ENCODE results near the gene RNU1-2. TPM values are rescaled to one million over a fixed set of nuclear protein-coding genes. Genes with fewer than 3 reads are reported as not detected.

Gene RNU1-2
- total RNA-seq, 4 donors from 2014 or later, result under 0.01 TPM; not detected in 2

- Histone ChIP-seq H3K27ac (replicated peaks in 1 of 4) (no peak within 1 kb of the TSS), H3K36me3 (peaks cover 0 to 13% (median 6%) of the 10 kb centered on the region in 4 donors), H3K4me3 (no peak within 1 kb of the TSS), H3K9me3 (no peaks in the 10 kb centered on the region), H3K27me3 (peaks cover 0 to 14% (median 4%) of the 10 kb centered on the region in 4 donors), H3K4me1 (peaks cover 6 to 23% (median 10%) of the 10 kb centered on the region in 4 donors)
- 38% methylated on average over 17 of the region's 17 CpGs for WGBS
- no peak for DNase-seq (ENCODE audit: extremely low spot score)
- TF ChIP-seq POLR2AphosphoS5 (IDR thresholded peaks at IDR 0.05) (peak in 1 of 2 donors; percentile 6), POLR2A (IDR thresholded peaks at IDR 0.05; ENCODE audit: low read depth) (no peak)
- intact Hi-C loops (cut with DNase I), result loop anchor here (10.0 kb wide), 1 partner anchor 197 kb away; no protein-coding TSS in a partner anchor
These were observed 25.8 kb downstream of the RNU1-2 start, which contains the start of gene CROCC for GRCh38 chr1:16921391-16922185. TSS of gene CROCC (plus strand) at chr1:16921931. CDS start at chr1:16922019, 88 bp downstream.

- Histone ChIP-seq H3K9me3 (no peaks in the 10 kb centered on the region), H3K4me3 (no peak overlapping the region), H3K4me1 (peaks cover 6 to 22% (median 10%) of the 10 kb centered on the region in 4 donors), H3K36me3 (peaks cover 0 to 13% (median 6%) of the 10 kb centered on the region in 4 donors), H3K27me3 (peaks cover 0 to 14% (median 4%) of the 10 kb centered on the region in 4 donors), H3K27ac (replicated peaks in 1 of 4) (no peak overlapping the region)
- intact Hi-C loops (cut with DNase I), result loop anchor here (10.0 kb wide), 1 partner anchor 198 kb away; no protein-coding TSS in a partner anchor
- no peak for DNase-seq (ENCODE audit: extremely low spot score)
- no peak for TF ChIP-seq EP300 (IDR thresholded peaks at IDR 0.05)
- 94% methylated on average over 10 of the region's 10 CpGs for WGBS
These were observed 26.7 kb downstream of the RNU1-2 start for GRCh38 chr1:16922466-16922865.

GRCh38 chr1:16922885-16923431, 27.2 kb downstream of the RNU1-2 start:
- intact Hi-C loops (cut with DNase I), result loop anchor here (10.0 kb wide), 1 partner anchor 198 kb away; no protein-coding TSS in a partner anchor
- no peak for DNase-seq (ENCODE audit: extremely low spot score)

GRCh38 chr1:16924216-16924918, 28.6 kb downstream of the RNU1-2 start:
- Histone ChIP-seq H3K4me1 (peaks cover 6 to 22% (median 10%) of the 10 kb centered on the region in 4 donors), H3K36me3 (peaks cover 0 to 11% (median 4%) of the 10 kb centered on the region in 4 donors), H3K27me3 (peaks cover 0 to 14% (median 4%) of the 10 kb centered on the region in 4 donors), H3K9me3 (no peaks in the 10 kb centered on the region), H3K4me3 (no peak overlapping the region), H3K27ac (replicated peaks in 1 of 4) (no peak overlapping the region)
- TF ChIP-seq EP300 (IDR thresholded peaks at IDR 0.05) (no peak), CTCF (IDR thresholded peaks at IDR 0.05) (no peak), POLR2AphosphoS5 (IDR thresholded peaks at IDR 0.05) (no peak), POLR2A (IDR thresholded peaks at IDR 0.05; ENCODE audit: low read depth) (no peak)
- DNase-seq (ENCODE audit: extremely low spot score), result no peak
- 90% methylated on average over 17 of the region's 23 CpGs for WGBS
- intact Hi-C loops (cut with DNase I), result loop anchor here (10.0 kb wide), 1 partner anchor 200 kb away; no protein-coding TSS in a partner anchor

More at GRCh38 chr1:16922885-16923431, 27.2 kb downstream of the RNU1-2 start:
- TF ChIP-seq EP300 (IDR thresholded peaks at IDR 0.05) (no peak), CTCF (IDR thresholded peaks at IDR 0.05) (no peak), POLR2AphosphoS5 (IDR thresholded peaks at IDR 0.05) (no peak), POLR2A (IDR thresholded peaks at IDR 0.05; ENCODE audit: low read depth) (no peak)
- H3K27ac ChIP-seq (replicated peaks in 1 of 4), result no peak overlapping the region
- peaks cover 0 to 13% (median 6%) of the 10 kb centered on the region in 4 donors for H3K36me3 ChIP-seq
- no peak overlapping the region for H3K4me3 ChIP-seq
- peaks cover 6 to 22% (median 10%) of the 10 kb centered on the region in 4 donors for H3K4me1 ChIP-seq
- WGBS, result 87% methylated on average over 18 of the region's 18 CpGs
- no peaks in the 10 kb centered on the region for H3K9me3 ChIP-seq
- peaks cover 0 to 14% (median 4%) of the 10 kb centered on the region in 4 donors for H3K27me3 ChIP-seq

- peaks cover 0 to 16% (median 6%) of the 10 kb centered on the region in 4 donors for H3K36me3 ChIP-seq
- WGBS, result 86% methylated on average over 13 of the region's 13 CpGs
- H3K4me3 ChIP-seq, result no peak overlapping the region
- intact Hi-C loops (cut with DNase I), result loop anchor here (10.0 kb wide), 1 partner anchor 200 kb away; no protein-coding TSS in a partner anchor
- H3K27me3 ChIP-seq, result peaks cover 0 to 14% (median 4%) of the 10 kb centered on the region in 4 donors
- H3K27ac ChIP-seq (replicated peaks in 1 of 4), result no peak overlapping the region
- TF ChIP-seq POLR2AphosphoS5 (IDR thresholded peaks at IDR 0.05), result no peak
- TF ChIP-seq EP300 (IDR thresholded peaks at IDR 0.05), result no peak
- TF ChIP-seq POLR2A (IDR thresholded peaks at IDR 0.05; ENCODE audit: low read depth), result no peak
- no peak for TF ChIP-seq CTCF (IDR thresholded peaks at IDR 0.05)
- peaks cover 6 to 22% (median 10%) of the 10 kb centered on the region in 4 donors for H3K4me1 ChIP-seq
- H3K9me3 ChIP-seq, result no peaks in the 10 kb centered on the region
- DNase-seq (ENCODE audit: extremely low spot score), result no peak
These were observed 29.2 kb downstream of the RNU1-2 start for GRCh38 chr1:16924919-16925477.

All from esophagus muscularis mucosa (tissue), 4 donors.